ENCODE results near the gene HSD17B3.

Gene HSD17B3

GRCh38 chr9:96293498-96294158 is 8.3 kb downstream of the HSD17B3 start:
- Mint-ChIP-seq H3K27ac (ENCODE audit: low read depth) (no peak overlapping the region), H3K36me3 (ENCODE audit: insufficient read depth) (peaks cover 1% of the 10 kb centered on the region), H3K4me1 (no peaks in the 10 kb centered on the region), H3K4me3 (no peak overlapping the region), H3K27me3 (peaks cover 11% of the 10 kb centered on the region), H3K9me3 (no peaks in the 10 kb centered on the region)
- DNase-seq (ENCODE audit: low spot score in 2 of 2) (no peak), ATAC-seq (replicated peaks; ENCODE audit: extremely low read depth, poor library complexity, severe bottlenecking) (no peak)

- H3K4me3 Mint-ChIP-seq = no peak overlapping the region
- peaks cover 1% of the 10 kb centered on the region for H3K36me3 Mint-ChIP-seq (ENCODE audit: insufficient read depth)
- no peaks in the 10 kb centered on the region for H3K4me1 Mint-ChIP-seq
- peaks cover 11% of the 10 kb centered on the region for H3K27me3 Mint-ChIP-seq
- no peak overlapping the region for H3K27ac Mint-ChIP-seq (ENCODE audit: low read depth)
- DNase-seq (ENCODE audit: low spot score in 2 of 2) (no peak), ATAC-seq (replicated peaks; ENCODE audit: extremely low read depth, poor library complexity, severe bottlenecking) (no peak)
- no peaks in the 10 kb centered on the region for H3K9me3 Mint-ChIP-seq
These were observed 12.6 kb downstream of the HSD17B3 start for GRCh38 chr9:96289392-96289791.

- DNase-seq (ENCODE audit: low spot score in 2 of 2) (no peak), ATAC-seq (replicated peaks; ENCODE audit: extremely low read depth, poor library complexity, severe bottlenecking) (no peak)
- Mint-ChIP-seq H3K36me3 (ENCODE audit: insufficient read depth) (no peaks in the 10 kb centered on the region), H3K9me3 (no peaks in the 10 kb centered on the region), H3K27ac (ENCODE audit: low read depth) (no peak overlapping the region), H3K4me3 (no peak overlapping the region), H3K27me3 (peaks cover 33% of the 10 kb centered on the region), H3K4me1 (no peaks in the 10 kb centered on the region)
These were observed 20.3 kb downstream of the HSD17B3 start for GRCh38 chr9:96281641-96282040.

- peaks cover 10% of the 10 kb centered on the region for H3K9me3 Mint-ChIP-seq
- H3K36me3 Mint-ChIP-seq (ENCODE audit: insufficient read depth) = no peaks in the 10 kb centered on the region
- H3K4me3 Mint-ChIP-seq = no peak overlapping the region
- ATAC-seq (replicated peaks; ENCODE audit: extremely low read depth, poor library complexity, severe bottlenecking) = no peak
- DNase-seq (ENCODE audit: low spot score in 2 of 2) = no peak
- H3K4me1 Mint-ChIP-seq = no peaks in the 10 kb centered on the region
- peaks cover 29% of the 10 kb centered on the region for H3K27me3 Mint-ChIP-seq
- no peak overlapping the region for H3K27ac Mint-ChIP-seq (ENCODE audit: low read depth)
These were observed 22.0 kb downstream of the HSD17B3 start for GRCh38 chr9:96279932-96280331.

GRCh38 chr9:96274939-96275338 is 27.0 kb downstream of the HSD17B3 start:
- H3K27ac Mint-ChIP-seq (ENCODE audit: low read depth) = no peak overlapping the region
- no peaks in the 10 kb centered on the region for H3K36me3 Mint-ChIP-seq (ENCODE audit: insufficient read depth)
- no peaks in the 10 kb centered on the region for H3K4me1 Mint-ChIP-seq
- ATAC-seq (replicated peaks; ENCODE audit: extremely low read depth, poor library complexity, severe bottlenecking) = no peak
- peaks cover 26% of the 10 kb centered on the region for H3K9me3 Mint-ChIP-seq
- peaks cover 40% of the 10 kb centered on the region for H3K27me3 Mint-ChIP-seq
- no peak for DNase-seq (ENCODE audit: low spot score in 2 of 2)
- H3K4me3 Mint-ChIP-seq = no peak overlapping the region

- ATAC-seq (replicated peaks; ENCODE audit: extremely low read depth, poor library complexity, severe bottlenecking) (no peak), DNase-seq (ENCODE audit: low spot score in 2 of 2) (no peak)
- no peak overlapping the region for H3K27ac Mint-ChIP-seq (ENCODE audit: low read depth)
- H3K4me1 Mint-ChIP-seq = no peaks in the 10 kb centered on the region
- peaks cover 69% of the 10 kb centered on the region for H3K27me3 Mint-ChIP-seq
- no peaks in the 10 kb centered on the region for H3K36me3 Mint-ChIP-seq (ENCODE audit: insufficient read depth)
- H3K4me3 Mint-ChIP-seq = no peak overlapping the region
- H3K9me3 Mint-ChIP-seq = peaks cover 20% of the 10 kb centered on the region
These were observed 31.7 kb downstream of the HSD17B3 start for GRCh38 chr9:96270236-96270744.

GRCh38 chr9:96258967-96259366 is 43.0 kb downstream of the HSD17B3 start:
- Mint-ChIP-seq H3K4me3 (no peak overlapping the region), H3K27me3 (peaks cover 87% of the 10 kb centered on the region), H3K36me3 (ENCODE audit: insufficient read depth) (no peaks in the 10 kb centered on the region), H3K27ac (ENCODE audit: low read depth) (no peak overlapping the region), H3K4me1 (no peaks in the 10 kb centered on the region), H3K9me3 (no peaks in the 10 kb centered on the region)
- ATAC-seq (replicated peaks; ENCODE audit: extremely low read depth, poor library complexity, severe bottlenecking) (no peak), DNase-seq (ENCODE audit: low spot score in 2 of 2) (no peak)

GRCh38 chr9:96256800-96257199 is 45.2 kb downstream of the HSD17B3 start:
- ATAC-seq (replicated peaks; ENCODE audit: extremely low read depth, poor library complexity, severe bottlenecking) (no peak), DNase-seq (ENCODE audit: low spot score in 2 of 2) (no peak)
- Mint-ChIP-seq H3K27ac (ENCODE audit: low read depth) (no peak overlapping the region), H3K27me3 (peaks cover 81% of the 10 kb centered on the region), H3K4me1 (no peaks in the 10 kb centered on the region), H3K4me3 (no peak overlapping the region), H3K9me3 (no peaks in the 10 kb centered on the region), H3K36me3 (ENCODE audit: insufficient read depth) (no peaks in the 10 kb centered on the region)

- H3K27me3 Mint-ChIP-seq = peaks cover 80% of the 10 kb centered on the region
- no peaks in the 10 kb centered on the region for H3K36me3 Mint-ChIP-seq (ENCODE audit: insufficient read depth)
- no peak for ATAC-seq (replicated peaks; ENCODE audit: extremely low read depth, poor library complexity, severe bottlenecking)
- DNase-seq (ENCODE audit: low spot score in 2 of 2) = no peak
- H3K4me1 Mint-ChIP-seq = no peaks in the 10 kb centered on the region
- no peaks in the 10 kb centered on the region for H3K9me3 Mint-ChIP-seq
- H3K4me3 Mint-ChIP-seq = no peak overlapping the region
- H3K27ac Mint-ChIP-seq (ENCODE audit: low read depth) = no peak overlapping the region
These were observed 46.3 kb downstream of the HSD17B3 start for GRCh38 chr9:96255698-96256097.

- Mint-ChIP-seq H3K4me1 (no peaks in the 10 kb centered on the region), H3K4me3 (no peak overlapping the region), H3K27me3 (peaks cover 80% of the 10 kb centered on the region), H3K27ac (ENCODE audit: low read depth) (no peak overlapping the region), H3K9me3 (no peaks in the 10 kb centered on the region), H3K36me3 (ENCODE audit: insufficient read depth) (no peaks in the 10 kb centered on the region)
- ATAC-seq (replicated peaks; ENCODE audit: extremely low read depth, poor library complexity, severe bottlenecking) (no peak), DNase-seq (ENCODE audit: low spot score in 2 of 2) (no peak)
These were observed 48.8 kb downstream of the HSD17B3 start for GRCh38 chr9:96253059-96253696.

GRCh38 chr9:96251451-96251850 is 50.5 kb downstream of the HSD17B3 start:
- no peak for DNase-seq (ENCODE audit: low spot score in 2 of 2)
- Mint-ChIP-seq H3K4me3 (no peak overlapping the region), H3K27me3 (peaks cover 80% of the 10 kb centered on the region), H3K27ac (ENCODE audit: low read depth) (no peak overlapping the region), H3K36me3 (ENCODE audit: insufficient read depth) (no peaks in the 10 kb centered on the region), H3K4me1 (no peaks in the 10 kb centered on the region), H3K9me3 (no peaks in the 10 kb centered on the region)
- ATAC-seq (replicated peaks; ENCODE audit: extremely low read depth, poor library complexity, severe bottlenecking) = no peak

- H3K9me3 Mint-ChIP-seq = no peaks in the 10 kb centered on the region
- no peak for ATAC-seq (replicated peaks; ENCODE audit: extremely low read depth, poor library complexity, severe bottlenecking)
- no peak overlapping the region for H3K4me3 Mint-ChIP-seq
- H3K27me3 Mint-ChIP-seq = peaks cover 73% of the 10 kb centered on the region
- H3K4me1 Mint-ChIP-seq = no peaks in the 10 kb centered on the region
- no peak overlapping the region for H3K27ac Mint-ChIP-seq (ENCODE audit: low read depth)
- H3K36me3 Mint-ChIP-seq (ENCODE audit: insufficient read depth) = no peaks in the 10 kb centered on the region
- no peak for DNase-seq (ENCODE audit: low spot score in 2 of 2)
These were observed 52.2 kb downstream of the HSD17B3 start for GRCh38 chr9:96249746-96250145.

- H3K36me3 Mint-ChIP-seq (ENCODE audit: insufficient read depth) = peaks cover 3% of the 10 kb centered on the region
- peaks cover 9% of the 10 kb centered on the region for H3K4me1 Mint-ChIP-seq
- no peaks in the 10 kb centered on the region for H3K9me3 Mint-ChIP-seq
- no peak overlapping the region for H3K27ac Mint-ChIP-seq (ENCODE audit: low read depth)
- H3K4me3 Mint-ChIP-seq = no peak overlapping the region
- H3K27me3 Mint-ChIP-seq = peaks cover 90% of the 10 kb centered on the region
- ATAC-seq (replicated peaks; ENCODE audit: extremely low read depth, poor library complexity, severe bottlenecking) (no peak), DNase-seq (ENCODE audit: low spot score in 2 of 2) (no peak)
These were observed 55.7 kb downstream of the HSD17B3 start for GRCh38 chr9:96246267-96246671.

Measured in central memory CD8-positive, alpha-beta T cell (primary cell).